HG02763 (cell line): Measurements from ENCODE around the gene SP4.

Source experiments
- ATAC-seq: cut with Tn5 transposase; IDR thresholded peaks from one replicate; pipeline ENCODE4 v1.9.1; 2021; ENCODE audit warnings: mild to moderate bottlenecking, moderate library complexity; ENCODE audit not compliant: unreplicated experiment

The SP4 gene

DNA sequence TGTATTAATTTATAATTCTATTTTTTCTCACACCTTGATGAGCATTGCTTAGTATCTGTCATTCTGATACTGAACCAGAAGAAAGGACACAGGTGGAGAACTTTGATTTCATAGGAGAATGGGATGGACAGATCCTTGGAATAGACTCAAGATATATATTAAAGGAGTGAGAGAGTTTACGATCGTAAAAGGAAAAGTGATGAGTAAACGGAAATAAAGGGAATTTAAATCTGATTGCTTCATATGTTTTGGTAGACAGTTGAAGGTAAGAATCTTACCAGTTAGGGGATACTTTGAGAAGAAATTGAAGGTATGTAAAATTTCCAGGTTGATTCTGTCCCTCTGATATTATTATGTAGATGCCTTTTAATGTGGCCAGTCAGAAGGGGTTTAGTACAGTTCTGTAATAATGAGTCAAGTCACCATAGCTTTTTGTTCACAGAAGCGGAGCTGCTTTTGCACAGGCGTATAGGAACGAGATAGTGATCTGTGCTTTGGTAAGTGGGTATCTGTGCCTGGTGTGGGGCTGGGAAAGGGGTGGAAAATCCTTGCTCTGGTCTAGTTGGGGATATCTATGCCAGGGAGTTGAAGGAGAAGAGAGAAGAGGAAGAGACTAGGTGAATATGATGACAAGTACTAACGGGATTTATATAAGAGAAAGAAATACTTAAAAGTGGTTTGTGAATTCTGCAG is 15.4 kb downstream of the SP4 start:
- no peak for ATAC-seq

DNA sequence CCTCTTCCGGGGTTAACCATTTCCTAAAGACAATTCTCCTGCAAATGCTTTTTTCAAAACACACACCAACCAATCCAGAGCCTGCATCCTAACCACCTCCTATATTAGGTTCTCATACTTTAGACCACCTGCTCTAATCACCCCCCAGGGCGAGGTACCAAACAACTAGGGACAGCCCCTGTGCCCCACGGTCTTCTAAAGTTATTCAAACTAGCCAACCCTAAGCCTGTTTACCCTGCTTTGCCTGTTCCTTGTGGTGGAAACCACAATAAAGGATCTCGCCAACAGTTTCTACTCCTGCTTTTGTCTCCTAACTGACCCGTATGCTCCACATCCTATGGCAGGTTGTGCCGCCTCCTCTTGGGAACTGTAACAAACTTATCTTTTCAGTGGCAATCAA is 21.1 kb downstream of the SP4 start:
- ATAC-seq, result no peak

DNA sequence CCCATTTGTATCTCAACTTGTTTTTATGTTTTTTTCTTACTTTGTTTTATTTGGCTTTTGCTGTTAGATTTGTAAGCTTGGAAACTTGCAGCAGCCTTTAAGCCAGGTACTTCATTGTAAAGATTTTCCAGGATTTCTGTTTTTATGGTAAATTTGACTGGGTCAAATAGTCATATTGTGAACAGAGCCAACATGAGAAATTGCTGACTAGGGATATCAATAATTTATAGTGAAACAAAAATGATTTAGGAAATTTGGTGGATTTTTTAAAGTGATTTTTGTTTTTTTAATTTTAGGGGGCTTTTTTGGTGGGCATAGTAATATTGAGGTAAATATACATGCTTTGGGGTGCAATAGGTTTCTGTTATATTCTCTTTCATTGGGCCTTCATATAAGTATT is 22.2 kb downstream of the SP4 start:
- ATAC-seq, result no peak

DNA sequence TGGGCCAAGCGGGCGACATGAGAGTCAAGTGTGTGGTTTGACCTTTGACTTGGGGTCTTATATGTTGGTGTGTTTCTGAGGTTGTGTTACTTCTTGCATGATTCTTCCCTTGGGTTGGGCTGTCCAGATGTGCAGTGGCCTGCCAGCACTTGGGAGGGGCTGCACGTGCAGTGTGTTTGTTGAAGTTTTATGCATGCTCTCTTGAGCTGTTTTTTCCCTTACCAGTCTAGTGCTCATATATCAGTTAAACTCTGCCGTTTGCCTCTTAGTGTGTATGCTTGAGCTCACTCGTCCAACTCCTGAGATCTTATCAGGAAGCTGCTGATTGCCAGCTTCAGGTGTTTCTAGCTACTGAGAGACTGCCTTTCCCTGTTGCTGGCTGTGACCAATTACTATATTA is 23.1 kb downstream of the SP4 start:
- ATAC-seq, result no peak

DNA sequence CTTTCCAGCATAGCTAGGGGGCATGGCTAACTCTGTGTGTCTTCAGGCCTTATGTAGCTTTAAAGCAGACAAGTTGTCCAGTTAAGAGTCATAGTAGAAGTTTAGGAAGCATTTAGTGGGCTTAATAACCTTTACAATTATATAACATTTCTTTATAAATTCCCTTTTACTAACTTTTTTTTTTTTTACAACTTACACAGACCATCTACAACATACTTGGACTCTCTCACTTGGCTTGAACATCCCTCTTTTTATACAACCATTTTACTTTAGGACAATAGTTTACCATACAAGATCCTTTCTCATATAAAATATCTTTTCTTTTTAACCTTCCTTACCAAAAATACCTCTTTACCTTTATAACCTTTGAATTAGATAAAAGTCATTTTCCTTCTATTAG is 26.3 kb downstream of the SP4 start:
- ATAC-seq, result no peak

DNA sequence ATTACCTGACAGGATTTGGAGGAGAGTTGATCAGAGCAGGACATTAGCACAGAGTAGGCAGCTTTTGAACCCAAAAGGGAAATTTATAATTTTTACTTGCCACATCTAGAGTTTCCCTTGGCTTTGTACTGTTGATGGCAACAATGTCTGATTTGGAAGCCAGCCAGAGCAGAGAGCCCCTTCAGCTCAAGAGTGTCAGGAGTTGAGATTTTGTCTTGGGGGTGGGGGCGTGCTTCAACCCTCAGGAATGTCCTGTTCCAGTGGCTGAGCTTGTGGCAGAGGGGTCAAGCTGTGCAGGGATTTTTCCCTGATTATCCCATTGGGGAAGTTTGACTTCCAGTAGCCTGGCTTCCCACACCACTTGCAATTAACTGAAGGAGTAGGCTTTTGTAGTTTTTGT is 27.0 kb downstream of the SP4 start:
- ATAC-seq, result no peak

DNA sequence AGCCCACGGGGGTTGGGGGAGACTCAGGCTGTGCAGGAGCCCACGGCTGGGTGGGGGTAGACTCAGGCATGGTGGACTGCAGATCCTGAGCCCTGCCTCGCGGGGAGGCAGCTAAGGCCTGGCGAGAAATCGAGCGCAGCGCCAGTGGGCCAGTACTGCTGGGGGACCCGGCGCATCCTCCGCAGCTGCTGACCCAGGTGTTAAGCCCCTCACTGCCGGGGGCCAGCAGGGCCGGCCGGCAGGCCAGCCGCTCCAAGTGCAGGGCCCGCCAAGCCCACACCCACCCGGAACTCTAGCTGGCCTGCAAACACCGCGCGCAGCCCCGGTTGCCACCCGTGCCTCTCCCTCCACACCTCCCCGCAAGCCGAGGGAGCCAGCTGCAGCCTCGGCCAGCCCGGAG is 33.4 kb downstream of the SP4 start:
- no peak for ATAC-seq

DNA sequence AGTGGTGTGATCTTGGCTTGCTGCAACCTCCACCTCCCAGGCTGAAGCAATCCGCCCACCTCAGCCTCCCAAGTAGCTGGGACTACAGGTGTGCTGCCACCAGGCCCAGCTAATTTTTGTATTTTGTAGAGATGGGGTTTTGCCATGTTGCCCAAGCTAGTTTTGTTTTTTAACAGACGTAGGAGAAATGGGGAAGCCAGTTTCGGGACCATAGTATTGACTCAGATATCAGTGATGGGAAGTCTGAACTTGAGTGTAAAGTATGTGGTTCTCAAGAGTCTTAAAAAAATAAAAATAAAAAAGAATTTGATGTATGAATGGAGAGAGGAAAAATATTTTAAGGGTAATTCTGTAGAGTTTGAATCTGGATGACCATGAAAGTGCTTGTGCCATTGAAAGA is 34.2 kb downstream of the SP4 start:
- ATAC-seq, result no peak

DNA sequence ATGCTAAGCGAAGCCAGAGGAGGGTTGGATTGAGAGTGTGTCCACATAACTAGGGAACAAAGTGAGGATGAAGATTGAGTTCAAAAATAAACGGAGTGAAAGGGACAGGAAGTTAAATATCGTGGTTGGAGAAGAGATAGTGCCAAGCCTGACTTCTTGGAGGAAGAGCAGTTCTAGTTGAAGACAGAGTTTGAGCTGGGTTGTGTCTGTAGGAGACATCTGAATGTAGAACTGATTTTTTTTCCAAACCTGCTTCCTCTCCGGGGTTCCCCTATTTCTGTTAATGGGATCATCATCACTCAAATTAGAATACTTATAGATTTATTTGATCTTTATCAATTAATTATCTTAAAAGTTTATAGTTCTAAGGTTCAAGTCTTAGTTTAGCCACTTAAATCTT is 35.6 kb downstream of the SP4 start:
- ATAC-seq, result no peak

DNA sequence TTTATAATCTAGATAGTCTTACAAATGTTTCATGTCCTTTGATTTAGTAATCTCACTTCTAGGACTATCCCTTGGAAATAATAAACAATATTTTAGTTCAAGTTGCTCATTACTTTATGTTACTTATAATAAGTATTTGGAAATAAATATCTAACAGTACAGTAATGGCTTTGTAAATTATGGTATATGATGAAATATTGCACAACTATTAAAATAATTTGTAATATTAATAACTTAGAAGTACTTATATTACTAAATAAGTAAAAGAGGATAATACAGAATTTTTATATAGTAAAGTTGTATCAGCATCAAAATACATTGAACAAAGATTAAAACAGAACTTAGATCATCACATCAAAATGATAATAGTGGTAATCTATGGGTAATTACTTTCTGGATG is 41.1 kb downstream of the SP4 start:
- no peak for ATAC-seq

DNA sequence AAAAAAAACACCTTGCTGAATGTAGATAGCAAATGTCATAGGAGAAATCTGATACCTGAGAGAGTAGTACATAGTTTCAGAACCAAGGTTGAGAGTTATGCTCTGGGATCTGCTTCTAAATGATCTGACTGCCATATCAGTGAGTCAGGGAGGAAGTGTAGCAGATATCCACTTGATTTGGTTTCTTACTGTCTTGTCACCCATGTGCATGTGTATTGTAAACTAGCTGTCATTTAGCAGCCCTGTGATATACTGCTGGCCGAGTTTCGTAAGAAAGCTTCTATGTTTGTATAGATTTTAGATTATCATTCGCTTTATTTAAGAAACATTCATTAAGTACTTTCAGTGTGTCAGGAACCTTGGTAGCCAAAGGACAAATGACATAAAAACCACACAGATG is 42.0 kb downstream of the SP4 start:
- no peak for ATAC-seq

DNA sequence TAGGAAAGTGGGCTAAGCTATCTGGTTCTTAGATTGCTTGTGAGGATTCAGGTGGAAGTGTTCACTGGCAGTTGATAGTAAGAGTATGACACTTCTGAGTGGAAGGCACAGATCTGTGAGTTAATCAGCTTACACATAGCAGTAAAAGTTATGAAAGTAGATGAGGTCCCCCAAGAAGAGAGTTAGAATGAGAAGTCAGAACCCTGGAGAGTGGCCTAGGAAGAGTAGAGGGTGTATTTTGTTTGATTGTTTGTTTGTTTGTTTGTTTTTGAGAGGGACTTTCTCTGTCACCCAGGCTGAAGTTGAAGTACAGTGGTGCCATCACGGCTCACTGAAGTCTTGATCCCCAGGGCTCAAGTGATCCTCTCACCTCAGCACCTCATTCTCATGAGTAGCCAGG is 44.1 kb downstream of the SP4 start:
- no peak for ATAC-seq

DNA sequence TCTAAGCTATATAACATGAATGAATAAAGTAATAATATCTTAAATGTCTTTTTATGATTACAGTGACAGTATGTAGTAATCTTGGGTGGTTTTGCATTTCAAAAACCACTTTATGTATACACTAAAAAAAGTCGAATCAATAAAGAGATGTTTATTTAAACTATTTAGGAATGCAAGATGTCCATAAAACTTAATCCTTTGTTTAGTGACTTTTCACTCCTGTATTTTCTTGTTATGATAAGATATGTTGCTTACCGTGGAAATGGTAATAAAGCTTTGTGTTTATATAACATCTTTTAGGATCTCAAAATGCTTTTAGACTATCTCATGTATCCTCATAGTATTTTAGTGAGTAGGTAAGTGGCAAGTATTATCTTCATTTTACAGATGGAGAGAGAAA is 48.5 kb downstream of the SP4 start:
- ATAC-seq, result no peak

DNA sequence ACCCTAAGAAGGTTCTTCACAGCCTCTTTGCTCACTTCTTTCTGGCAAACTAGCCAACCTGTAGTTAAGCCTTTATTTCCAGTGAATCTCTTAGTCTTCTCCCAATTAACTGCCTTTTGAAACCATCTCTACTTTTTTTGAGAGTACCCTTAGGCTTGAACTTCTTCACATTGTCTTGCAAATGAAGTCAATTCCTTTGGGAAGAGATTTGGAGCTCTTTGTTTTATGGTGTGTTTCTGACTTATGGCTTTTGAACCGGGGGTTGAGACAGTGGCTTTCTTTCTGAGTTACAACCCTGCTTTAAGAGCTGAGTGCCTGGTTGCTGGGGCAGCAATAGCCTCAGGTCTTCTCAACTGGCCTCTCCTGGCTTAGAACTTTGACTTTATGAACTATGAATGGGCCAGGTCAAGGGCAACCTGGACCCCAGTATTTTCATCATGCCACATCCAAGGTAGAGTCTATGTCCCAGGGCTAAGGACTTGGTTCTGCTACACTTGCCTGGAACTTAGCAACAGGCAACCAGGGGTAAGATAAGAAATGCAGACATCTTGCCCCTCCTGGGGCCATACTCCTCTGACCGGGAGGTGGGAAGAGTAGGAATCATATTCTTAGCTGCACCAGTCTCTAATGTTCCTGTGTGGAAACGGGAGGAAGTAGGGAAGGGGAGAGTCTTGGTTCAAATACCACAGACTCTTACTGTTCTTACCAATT is 53.0 kb downstream of the SP4 start:
- ATAC-seq, result no peak

DNA sequence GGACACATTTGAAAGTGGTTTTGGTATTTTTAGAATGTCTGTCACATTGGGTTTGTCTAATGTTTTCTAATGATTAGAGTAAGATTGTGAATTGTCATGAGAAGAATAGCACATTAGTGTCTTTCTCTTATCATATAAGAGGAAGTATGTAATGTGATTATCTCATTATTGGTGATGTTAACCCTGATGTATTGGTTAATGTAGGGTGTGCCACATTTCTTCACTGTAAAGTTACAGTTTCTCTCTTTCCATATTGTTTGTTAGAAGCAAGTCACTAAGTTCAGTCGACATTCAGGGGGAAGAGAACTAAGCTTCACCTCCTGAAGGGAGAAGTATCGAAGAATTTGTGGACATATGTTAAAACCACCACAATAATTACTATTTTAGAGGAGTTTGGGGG is 58.6 kb downstream of the SP4 start:
- no peak for ATAC-seq

DNA sequence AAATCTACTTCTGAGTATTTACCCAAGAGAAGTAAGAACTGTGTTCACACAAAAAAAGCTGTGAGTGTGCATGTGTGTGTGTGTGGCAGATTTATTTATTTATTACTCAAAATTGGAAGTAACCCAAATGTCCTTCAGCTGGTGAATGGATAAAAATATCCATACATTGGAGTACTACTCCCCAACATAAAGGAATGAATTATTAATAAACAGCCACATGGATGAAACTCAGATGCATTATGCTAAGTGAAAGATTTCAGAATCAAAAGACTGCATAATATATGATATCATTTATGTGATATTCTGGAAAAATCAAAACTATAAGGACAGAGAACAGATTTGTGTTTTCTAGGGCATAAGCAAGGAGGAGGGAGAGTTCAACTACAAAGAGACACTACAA is 67.8 kb downstream of the SP4 start:
- ATAC-seq, result no peak

DNA sequence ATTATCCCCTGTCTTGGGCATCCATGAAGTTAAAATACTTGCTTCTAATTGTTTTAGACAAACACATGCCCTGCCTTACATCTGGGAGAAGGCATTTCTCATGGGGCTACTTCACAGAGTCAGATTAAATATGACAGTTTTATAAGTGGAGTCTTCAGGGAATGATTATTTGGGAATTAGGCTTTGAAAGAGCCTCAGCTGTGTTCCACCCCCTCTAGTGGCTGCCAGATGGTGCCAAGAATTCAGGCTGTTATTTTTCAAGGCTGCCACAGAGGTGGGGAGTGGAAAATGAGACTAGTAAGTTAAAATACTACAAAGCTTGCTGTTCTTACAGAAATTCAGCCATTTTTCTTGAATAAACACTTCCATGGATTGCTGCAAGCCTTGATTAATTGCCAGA is 69.2 kb downstream of the SP4 start:
- ATAC-seq, result no peak

DNA sequence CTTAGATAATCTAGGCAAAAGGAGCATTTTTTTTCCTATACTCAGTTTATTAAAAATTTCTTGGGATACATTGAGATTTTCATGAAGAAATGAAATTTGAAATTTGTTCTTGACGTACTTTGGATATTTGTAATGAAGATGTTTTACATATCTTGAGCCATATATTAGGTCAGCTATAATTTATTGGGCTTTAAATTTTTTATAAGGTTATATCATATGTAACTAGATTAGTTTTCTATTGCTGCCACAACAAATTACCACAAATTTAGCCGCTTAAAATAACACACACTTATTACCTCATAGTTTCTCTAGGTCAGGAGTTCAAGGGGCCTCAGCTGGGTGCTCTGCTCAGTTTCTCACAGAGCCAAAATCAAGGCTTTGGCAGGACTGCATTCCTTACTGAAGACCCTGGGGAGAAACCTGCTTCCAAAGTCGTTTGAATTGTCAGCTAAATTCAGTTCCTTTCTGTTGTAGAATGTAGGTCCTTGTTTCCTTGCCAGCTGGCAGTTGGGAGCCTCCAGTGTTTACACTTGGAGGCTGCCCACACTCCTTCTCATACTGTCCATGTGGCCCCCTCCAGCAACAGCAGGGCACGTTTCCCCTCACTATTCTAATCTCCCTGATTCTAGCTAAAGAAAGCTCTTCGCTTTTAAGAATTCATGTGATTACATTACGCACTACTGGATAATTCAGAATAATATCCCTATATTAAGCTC is 72.4 kb downstream of the SP4 start:
- ATAC-seq, result no peak

DNA sequence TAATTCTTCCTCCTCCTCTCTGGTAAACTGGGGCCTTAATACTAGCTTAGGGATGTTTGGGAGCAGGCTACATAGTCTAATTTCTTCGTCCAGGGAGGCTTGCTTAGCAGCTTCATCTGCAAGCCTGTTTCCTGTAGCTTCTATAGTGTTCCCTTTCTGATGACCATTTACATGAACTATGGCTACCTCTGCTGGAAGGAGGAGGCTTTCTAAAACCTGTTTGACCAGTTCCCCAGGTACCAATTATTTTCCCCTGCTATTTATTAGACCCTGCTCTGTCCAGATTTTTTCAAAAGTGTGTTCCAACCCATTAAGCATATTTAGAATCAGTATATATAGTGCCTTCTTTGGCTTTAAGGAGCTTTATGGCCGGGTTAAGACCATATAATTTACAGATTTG is 76.1 kb downstream of the SP4 start:
- no peak for ATAC-seq

DNA sequence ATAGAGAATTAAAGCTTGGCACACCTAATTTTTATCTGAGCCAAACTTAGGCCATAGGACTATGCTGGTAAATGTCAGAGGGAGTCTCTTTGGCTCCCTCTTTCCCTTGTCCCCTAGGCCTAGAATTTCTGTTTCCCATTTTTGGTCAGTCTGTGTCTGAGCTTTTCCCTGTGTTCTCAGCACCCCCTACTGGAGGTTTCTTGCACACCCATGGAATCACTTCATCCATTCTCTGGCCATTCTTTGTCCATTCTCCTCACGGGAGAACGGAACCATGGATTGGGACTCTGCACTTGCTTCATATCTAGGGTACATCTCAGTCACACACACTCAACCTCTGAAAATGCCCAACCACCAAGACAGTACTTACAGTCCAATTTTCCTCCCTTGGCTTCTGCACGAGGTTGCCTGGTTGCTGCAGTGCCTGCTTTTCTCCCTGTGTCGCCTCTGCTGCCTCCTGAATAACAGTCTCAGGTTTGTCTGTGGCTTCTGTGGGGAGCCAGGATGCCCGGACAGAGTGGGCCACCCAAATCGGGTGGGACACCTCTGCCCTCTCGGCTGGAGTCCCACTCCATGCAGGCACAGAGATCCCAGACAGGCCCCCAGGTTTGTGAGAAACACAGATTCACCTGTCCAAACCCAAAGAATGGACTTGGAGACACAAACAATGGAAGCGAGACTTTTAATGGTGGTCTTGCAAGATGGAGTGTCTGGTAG is 79.9 kb downstream of the SP4 start:
- ATAC-seq, result no peak

DNA sequence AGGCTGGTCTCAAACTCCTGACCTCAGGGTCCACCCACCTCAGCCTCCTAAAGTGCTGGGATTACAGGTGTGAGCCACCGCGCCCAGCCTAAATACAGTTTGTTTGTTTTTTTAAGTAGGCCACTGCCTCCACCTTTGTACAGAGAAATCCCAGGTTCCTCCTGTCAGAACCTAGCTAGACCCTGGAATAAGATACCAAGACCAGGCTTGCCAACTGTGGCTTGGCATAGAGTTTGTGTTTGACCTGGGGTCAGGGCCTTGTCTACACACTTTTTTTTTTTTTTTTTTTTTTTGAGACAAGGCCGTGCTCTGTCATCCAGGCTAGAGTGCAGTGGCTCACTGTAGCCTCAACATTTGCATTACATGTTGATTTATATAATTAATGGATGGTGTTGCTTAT is 80.7 kb downstream of the SP4 start:
- ATAC-seq, result no peak

DNA sequence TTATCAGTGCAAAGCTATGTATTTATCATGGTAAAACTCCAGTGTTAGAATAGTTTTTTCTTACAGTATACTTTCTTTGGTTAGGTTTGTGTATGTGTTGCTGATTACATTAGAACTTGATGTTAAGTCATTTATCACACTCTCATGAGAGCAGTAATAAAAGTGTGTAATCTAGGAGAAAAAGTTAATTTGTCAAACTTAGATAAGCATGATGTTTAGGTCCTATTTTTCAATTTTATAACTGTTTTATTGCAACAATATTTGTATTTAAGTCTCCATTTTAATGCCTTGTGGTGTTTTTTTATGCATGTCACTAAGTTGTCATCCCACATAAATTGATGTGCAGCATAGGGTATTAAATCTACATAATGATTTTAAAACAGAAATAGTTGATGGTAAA is 86.2 kb downstream of the SP4 start:
- ATAC-seq, result no peak
